Measurements from ENCODE around the gene ASB13. TPM values are rescaled to one million over a fixed set of nuclear protein-coding genes. Genes with fewer than 3 reads are reported as not detected.
"Not testable (repeated sequence)": the region's sequence is repeated elsewhere in the genome, so short reads cannot be mapped to it uniquely, and the experiment has no call there.

Gene ASB13
- total RNA-seq, 1 donor: 14.8 TPM

- peaks cover 35% of the 10 kb centered on the region for H3K4me1 ChIP-seq (ENCODE audit: insufficient read depth, low read length)
- H3K27ac ChIP-seq (ENCODE audit: low read depth, low read length): peak overlapping the region; percentile 90
- peak overlapping the region; percentile 55 for H2AFZ ChIP-seq (ENCODE audit: low read length)
- peak; percentile 95 for DNase-seq (ENCODE audit: insufficient read length, low spot score, missing footprints)
- H3K4me3 ChIP-seq (ENCODE audit: insufficient read depth, low read length): peak overlapping the region; percentile 40
- no peaks in the 10 kb centered on the region for H3K79me2 ChIP-seq (ENCODE audit: insufficient read depth, low read length)
- no peaks in the 10 kb centered on the region for H3K36me3 ChIP-seq (ENCODE audit: insufficient read depth, low read length)
- no peaks in the 10 kb centered on the region for H3K9me3 ChIP-seq (ENCODE audit: low read depth, low read length)
- no peak for TF ChIP-seq CTCF (IDR thresholded peaks at IDR 0.05; ENCODE audit: extremely low read depth, low read depth, low read length)
- no peaks in the 10 kb centered on the region for H4K20me1 ChIP-seq (ENCODE audit: insufficient read depth, low read length)
- H3K4me2 ChIP-seq (ENCODE audit: insufficient read depth, low read length): peak overlapping the region; percentile 77
- no peaks in the 10 kb centered on the region for H3K27me3 ChIP-seq (ENCODE audit: insufficient read depth, low read length)
Measured at GRCh38 chr10:5595994-5596471, 70.4 kb downstream of the ASB13 start.

DNA sequence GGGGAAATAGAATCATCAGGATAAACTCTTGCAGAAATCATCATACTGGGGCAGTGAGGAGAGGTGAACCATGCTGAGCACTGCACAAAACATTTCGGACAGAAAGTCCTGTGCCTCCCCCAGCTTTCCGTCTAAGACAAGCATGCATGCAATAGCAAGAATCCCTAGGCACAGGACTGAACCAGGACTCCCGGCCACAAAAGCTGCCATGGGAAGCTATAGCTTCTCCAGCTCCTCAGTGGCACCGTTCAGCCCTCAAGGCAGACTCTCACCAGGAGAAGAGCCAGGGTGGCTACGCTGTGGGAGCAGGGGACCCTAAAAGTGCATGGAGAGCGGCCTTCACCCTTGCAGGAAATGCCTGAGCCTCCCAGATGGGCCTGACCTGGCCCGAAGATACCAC is 70.8 kb downstream of the ASB13 start:
- no peak for TF ChIP-seq CTCF (IDR thresholded peaks at IDR 0.05; ENCODE audit: extremely low read depth, low read depth, low read length)
- Histone ChIP-seq H3K36me3 (ENCODE audit: insufficient read depth, low read length) (no peaks in the 10 kb centered on the region), H3K9me3 (ENCODE audit: low read depth, low read length) (no peaks in the 10 kb centered on the region), H3K27me3 (ENCODE audit: insufficient read depth, low read length) (no peaks in the 10 kb centered on the region), H3K4me3 (ENCODE audit: insufficient read depth, low read length) (peak overlapping the region; percentile 40), H4K20me1 (ENCODE audit: insufficient read depth, low read length) (no peaks in the 10 kb centered on the region), H3K79me2 (ENCODE audit: insufficient read depth, low read length) (no peaks in the 10 kb centered on the region), H2AFZ (ENCODE audit: low read length) (peak overlapping the region; percentile 55), H3K4me2 (ENCODE audit: insufficient read depth, low read length) (peak overlapping the region; percentile 77), H3K27ac (ENCODE audit: low read depth, low read length) (peak overlapping the region; percentile 90), H3K4me1 (ENCODE audit: insufficient read depth, low read length) (peaks cover 35% of the 10 kb centered on the region)
- DNase-seq (ENCODE audit: insufficient read length, low spot score, missing footprints): peak; percentile 72

- Histone ChIP-seq H3K4me3 (ENCODE audit: insufficient read depth, low read length) (no peak overlapping the region), H3K4me2 (ENCODE audit: insufficient read depth, low read length) (peak overlapping the region; percentile 77), H3K27me3 (ENCODE audit: insufficient read depth, low read length) (no peaks in the 10 kb centered on the region), H2AFZ (ENCODE audit: low read length) (peak overlapping the region; percentile 80), H4K20me1 (ENCODE audit: insufficient read depth, low read length) (no peaks in the 10 kb centered on the region), H3K36me3 (ENCODE audit: insufficient read depth, low read length) (no peaks in the 10 kb centered on the region), H3K9me3 (ENCODE audit: low read depth, low read length) (no peaks in the 10 kb centered on the region), H3K4me1 (ENCODE audit: insufficient read depth, low read length) (peaks cover 37% of the 10 kb centered on the region), H3K27ac (ENCODE audit: low read depth, low read length) (peak overlapping the region; percentile 90), H3K79me2 (ENCODE audit: insufficient read depth, low read length) (no peaks in the 10 kb centered on the region)
- no peak for TF ChIP-seq CTCF (IDR thresholded peaks at IDR 0.05; ENCODE audit: extremely low read depth, low read depth, low read length)
- DNase-seq (ENCODE audit: insufficient read length, low spot score, missing footprints): no peak
Measured at GRCh38 chr10:5595095-5595494, 71.3 kb downstream of the ASB13 start.

DNA sequence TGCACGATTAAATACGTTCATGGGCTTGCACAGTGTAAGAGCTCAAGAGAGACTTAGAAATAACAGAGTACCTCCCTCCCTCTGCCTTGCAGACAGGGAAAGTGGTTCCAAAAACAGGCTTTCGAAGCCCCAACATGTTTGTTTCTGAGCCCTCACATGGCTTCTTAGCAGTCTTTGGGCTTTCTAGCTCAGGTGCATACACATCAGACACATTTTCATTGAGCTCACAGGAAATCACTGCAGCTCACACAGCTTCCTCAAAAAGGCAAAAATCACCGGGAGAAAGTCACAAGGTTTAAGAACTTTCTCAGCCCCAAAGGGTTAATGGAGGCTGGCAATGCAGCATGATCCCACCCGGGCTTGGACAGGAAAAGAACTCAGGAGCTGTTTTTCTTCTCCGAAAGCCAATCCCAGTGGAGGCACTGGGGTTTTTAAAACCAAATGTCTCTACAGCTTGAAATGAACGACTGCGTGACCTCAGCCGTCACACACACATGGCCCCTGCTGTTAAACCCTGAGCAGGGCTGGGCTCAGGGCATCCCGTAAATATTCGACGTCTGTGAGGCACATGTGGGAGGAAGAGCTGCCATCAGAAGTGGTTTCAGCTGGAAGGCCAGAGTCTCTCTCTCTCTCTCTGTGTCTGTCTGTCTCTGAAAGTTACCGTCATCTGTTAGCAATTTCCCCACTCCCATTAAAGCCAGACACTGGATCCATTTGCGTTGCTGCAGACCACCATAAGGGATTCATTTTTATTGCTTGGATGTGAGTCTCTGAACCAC is 71.9 kb downstream of the ASB13 start:
- no peaks in the 10 kb centered on the region for H3K36me3 ChIP-seq (ENCODE audit: insufficient read depth, low read length)
- H4K20me1 ChIP-seq (ENCODE audit: insufficient read depth, low read length): no peaks in the 10 kb centered on the region
- no peaks in the 10 kb centered on the region for H3K79me2 ChIP-seq (ENCODE audit: insufficient read depth, low read length)
- H3K4me1 ChIP-seq (ENCODE audit: insufficient read depth, low read length): peaks cover 44% of the 10 kb centered on the region
- no peak overlapping the region for H3K4me3 ChIP-seq (ENCODE audit: insufficient read depth, low read length)
- no peaks in the 10 kb centered on the region for H3K9me3 ChIP-seq (ENCODE audit: low read depth, low read length)
- TF ChIP-seq CTCF (IDR thresholded peaks at IDR 0.05; ENCODE audit: extremely low read depth, low read depth, low read length): no peak
- no peaks in the 10 kb centered on the region for H3K27me3 ChIP-seq (ENCODE audit: insufficient read depth, low read length)
- peak overlapping the region; percentile 80 for H2AFZ ChIP-seq (ENCODE audit: low read length)
- H3K4me2 ChIP-seq (ENCODE audit: insufficient read depth, low read length): peak overlapping the region; percentile 77
- peak overlapping the region; percentile 90 for H3K27ac ChIP-seq (ENCODE audit: low read depth, low read length)
- peak; percentile 49 for DNase-seq (ENCODE audit: insufficient read length, low spot score, missing footprints)

DNA sequence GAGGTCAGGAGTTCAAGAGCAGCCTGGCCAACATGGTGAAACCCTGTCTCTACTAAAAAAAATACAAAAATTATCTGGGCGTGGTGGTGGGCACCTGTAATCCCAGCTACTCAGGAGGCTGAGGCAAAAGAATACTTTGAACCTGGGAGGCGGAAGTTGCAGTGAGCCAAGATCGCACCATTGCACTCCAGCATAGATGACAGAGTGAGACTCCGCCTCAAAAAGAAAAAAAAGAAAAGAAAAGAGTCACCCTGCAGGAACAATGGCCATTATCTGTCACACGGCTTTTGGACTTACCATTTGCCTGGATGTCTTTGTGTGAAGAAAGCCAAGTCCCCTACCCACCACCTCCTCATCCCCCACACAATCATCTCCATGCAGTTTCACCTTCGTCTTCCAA is 73.0 kb downstream of the ASB13 start:
- H3K27ac ChIP-seq (ENCODE audit: low read depth, low read length); H3K27me3 ChIP-seq (ENCODE audit: insufficient read depth, low read length); H3K79me2 ChIP-seq (ENCODE audit: insufficient read depth, low read length); H3K36me3 ChIP-seq (ENCODE audit: insufficient read depth, low read length); H4K20me1 ChIP-seq (ENCODE audit: insufficient read depth, low read length); H2AFZ ChIP-seq (ENCODE audit: low read length); H3K4me3 ChIP-seq (ENCODE audit: insufficient read depth, low read length); H3K9me3 ChIP-seq (ENCODE audit: low read depth, low read length); H3K4me2 ChIP-seq (ENCODE audit: insufficient read depth, low read length); DNase-seq (ENCODE audit: insufficient read length, low spot score, missing footprints): not testable (repeated sequence)
- peaks cover 46% of the 10 kb centered on the region for H3K4me1 ChIP-seq (ENCODE audit: insufficient read depth, low read length)
